ENCODE measurements around the gene LEMD1.

LEMD1 gene

DNA sequence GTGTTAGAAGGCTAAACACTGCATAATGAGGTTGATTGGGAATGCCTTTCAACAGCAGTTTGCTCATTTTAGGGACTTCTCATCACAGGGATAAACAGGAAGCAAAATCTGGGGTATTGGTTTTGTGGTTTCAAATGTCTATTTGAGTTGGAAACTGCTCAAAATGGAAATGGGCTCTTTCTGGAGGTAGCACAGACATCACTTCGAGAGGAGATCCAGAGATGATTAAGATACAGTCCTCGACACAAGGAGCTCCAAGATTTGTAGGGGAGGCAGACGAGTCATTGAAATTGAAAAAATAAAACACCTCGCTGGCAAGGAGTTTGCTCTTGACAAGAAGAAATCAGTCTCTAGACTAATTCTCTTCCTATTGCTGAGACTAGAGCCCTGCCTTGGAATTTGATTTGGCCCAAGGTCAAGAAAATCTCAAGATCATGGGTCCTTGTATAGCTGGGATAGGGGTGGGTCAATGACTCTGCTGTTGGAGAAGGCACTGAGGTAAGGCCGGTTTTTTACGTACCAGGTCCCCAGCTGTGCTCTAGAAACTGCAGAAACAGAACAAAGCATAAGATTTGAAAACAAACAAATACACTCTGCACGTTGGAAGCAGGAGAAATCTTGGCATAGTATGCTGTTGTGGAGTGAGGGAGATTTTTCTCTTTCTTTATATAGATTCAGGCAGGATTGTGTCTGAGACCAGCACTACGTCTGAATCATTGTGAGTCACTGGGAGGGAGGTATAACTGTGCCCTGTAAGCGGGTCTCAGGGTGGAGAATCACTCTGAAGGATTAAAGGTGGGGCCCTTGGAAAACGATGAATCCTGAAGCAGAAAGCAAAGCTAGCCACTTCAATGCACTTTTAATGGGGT, 47.4 kb downstream of the LEMD1 start:
- Histone ChIP-seq H3K4me3 (IDR thresholded peaks at IDR 0.05; ENCODE audit: insufficient read depth, low read depth, low read length) (no peak overlapping the region), H2AFZ (ENCODE audit: low read depth) (no peak overlapping the region), H3K27ac (no peak overlapping the region), H3K9ac (no peak overlapping the region), H3K79me2 (ENCODE audit: insufficient read depth, low read depth) (no peaks in the 10 kb centered on the region), H3K36me3 (ENCODE audit: insufficient read depth) (no peaks in the 10 kb centered on the region), H3K27me3 (ENCODE audit: insufficient read depth, low read depth) (no peaks in the 10 kb centered on the region), H3K4me1 (ENCODE audit: low read depth, poor library complexity, severe bottlenecking) (peaks cover 5% of the 10 kb centered on the region), H4K20me1 (ENCODE audit: insufficient read depth) (no peaks in the 10 kb centered on the region), H3K4me2 (no peak overlapping the region)
- TF ChIP-seq, protein P1, sequence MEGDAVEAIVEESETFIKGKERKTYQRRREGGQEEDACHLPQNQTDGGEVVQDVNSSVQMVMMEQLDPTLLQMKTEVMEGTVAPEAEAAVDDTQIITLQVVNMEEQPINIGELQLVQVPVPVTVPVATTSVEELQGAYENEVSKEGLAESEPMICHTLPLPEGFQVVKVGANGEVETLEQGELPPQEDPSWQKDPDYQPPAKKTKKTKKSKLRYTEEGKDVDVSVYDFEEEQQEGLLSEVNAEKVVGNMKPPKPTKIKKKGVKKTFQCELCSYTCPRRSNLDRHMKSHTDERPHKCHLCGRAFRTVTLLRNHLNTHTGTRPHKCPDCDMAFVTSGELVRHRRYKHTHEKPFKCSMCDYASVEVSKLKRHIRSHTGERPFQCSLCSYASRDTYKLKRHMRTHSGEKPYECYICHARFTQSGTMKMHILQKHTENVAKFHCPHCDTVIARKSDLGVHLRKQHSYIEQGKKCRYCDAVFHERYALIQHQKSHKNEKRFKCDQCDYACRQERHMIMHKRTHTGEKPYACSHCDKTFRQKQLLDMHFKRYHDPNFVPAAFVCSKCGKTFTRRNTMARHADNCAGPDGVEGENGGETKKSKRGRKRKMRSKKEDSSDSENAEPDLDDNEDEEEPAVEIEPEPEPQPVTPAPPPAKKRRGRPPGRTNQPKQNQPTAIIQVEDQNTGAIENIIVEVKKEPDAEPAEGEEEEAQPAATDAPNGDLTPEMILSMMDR (conservative IDR thresholded peaks at IDR 0.05; ENCODE audit: low read depth, low read length) = no peak

DNA sequence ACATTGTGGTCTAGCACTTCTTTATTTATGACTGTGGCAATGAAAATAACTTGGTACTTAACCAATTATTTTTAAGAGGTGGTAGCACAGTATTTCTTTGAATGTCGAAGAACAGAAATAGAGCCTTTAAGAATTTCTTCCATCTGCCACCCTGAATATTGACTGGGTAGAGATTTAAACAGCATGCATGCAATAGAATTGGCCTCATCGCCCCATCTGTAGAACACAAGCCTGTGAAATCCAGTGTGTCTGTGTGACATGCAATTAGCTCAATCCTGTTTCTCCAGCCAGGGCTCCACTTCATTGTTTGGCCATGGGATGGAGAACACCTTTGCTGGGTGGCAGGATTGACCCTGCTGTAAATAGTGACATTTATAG, 48.1 kb downstream of the LEMD1 start:
- Histone ChIP-seq H3K27ac (no peak overlapping the region), H3K9ac (no peak overlapping the region), H3K4me1 (ENCODE audit: low read depth, poor library complexity, severe bottlenecking) (peaks cover 5% of the 10 kb centered on the region), H3K4me2 (no peak overlapping the region), H3K27me3 (ENCODE audit: insufficient read depth, low read depth) (no peaks in the 10 kb centered on the region), H3K36me3 (ENCODE audit: insufficient read depth) (no peaks in the 10 kb centered on the region), H3K4me3 (IDR thresholded peaks at IDR 0.05; ENCODE audit: insufficient read depth, low read depth, low read length) (no peak overlapping the region), H4K20me1 (ENCODE audit: insufficient read depth) (no peaks in the 10 kb centered on the region), H2AFZ (ENCODE audit: low read depth) (no peak overlapping the region), H3K79me2 (ENCODE audit: insufficient read depth, low read depth) (no peaks in the 10 kb centered on the region)
- TF ChIP-seq, protein P1 (conservative IDR thresholded peaks at IDR 0.05; ENCODE audit: low read depth, low read length) = no peak

DNA sequence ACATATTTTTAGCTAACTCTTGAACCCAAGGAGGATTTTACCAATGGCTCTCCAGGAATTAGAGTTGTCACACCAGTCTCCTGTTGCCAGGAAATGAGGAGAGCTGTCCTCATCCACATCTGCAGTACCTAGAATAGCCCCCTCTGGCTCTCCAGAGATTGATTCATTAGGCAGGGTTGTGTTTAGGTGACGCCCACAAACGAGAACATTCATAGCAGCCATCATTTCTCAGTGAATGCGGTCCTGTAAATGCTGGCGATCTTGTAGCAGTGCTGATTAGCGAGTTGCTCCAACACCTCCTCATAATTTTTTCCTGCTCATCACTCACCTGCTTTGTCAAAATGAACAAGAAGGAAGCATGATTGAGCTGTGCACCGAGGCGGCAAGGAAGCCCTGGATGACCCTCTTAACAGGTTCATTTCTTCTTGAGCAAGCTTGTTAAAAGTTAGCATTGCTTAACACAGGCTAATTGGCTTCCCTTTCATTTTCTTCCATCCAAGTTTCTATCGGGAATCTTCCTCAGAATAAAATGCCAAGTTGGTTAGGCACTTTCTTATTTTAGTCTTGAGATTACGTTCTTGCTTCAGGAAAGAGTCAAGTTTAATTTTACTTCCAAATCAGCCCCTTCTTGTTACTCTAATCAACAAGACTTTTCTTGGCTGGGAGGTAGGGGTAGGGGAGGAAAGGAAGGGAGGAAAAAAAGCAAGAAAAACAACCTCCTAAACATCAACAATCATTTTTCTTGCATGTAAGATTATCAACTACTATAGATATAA, 48.6 kb downstream of the LEMD1 start:
- Histone ChIP-seq H3K79me2 (ENCODE audit: insufficient read depth, low read depth) (no peaks in the 10 kb centered on the region), H3K4me3 (IDR thresholded peaks at IDR 0.05; ENCODE audit: insufficient read depth, low read depth, low read length) (no peak overlapping the region), H3K4me1 (ENCODE audit: low read depth, poor library complexity, severe bottlenecking) (peaks cover 5% of the 10 kb centered on the region), H2AFZ (ENCODE audit: low read depth) (no peak overlapping the region), H4K20me1 (ENCODE audit: insufficient read depth) (no peaks in the 10 kb centered on the region), H3K4me2 (no peak overlapping the region), H3K27me3 (ENCODE audit: insufficient read depth, low read depth) (no peaks in the 10 kb centered on the region), H3K9ac (no peak overlapping the region), H3K27ac (no peak overlapping the region), H3K36me3 (ENCODE audit: insufficient read depth) (no peaks in the 10 kb centered on the region)
- TF ChIP-seq, protein P1 (conservative IDR thresholded peaks at IDR 0.05; ENCODE audit: low read depth, low read length) = no peak

DNA sequence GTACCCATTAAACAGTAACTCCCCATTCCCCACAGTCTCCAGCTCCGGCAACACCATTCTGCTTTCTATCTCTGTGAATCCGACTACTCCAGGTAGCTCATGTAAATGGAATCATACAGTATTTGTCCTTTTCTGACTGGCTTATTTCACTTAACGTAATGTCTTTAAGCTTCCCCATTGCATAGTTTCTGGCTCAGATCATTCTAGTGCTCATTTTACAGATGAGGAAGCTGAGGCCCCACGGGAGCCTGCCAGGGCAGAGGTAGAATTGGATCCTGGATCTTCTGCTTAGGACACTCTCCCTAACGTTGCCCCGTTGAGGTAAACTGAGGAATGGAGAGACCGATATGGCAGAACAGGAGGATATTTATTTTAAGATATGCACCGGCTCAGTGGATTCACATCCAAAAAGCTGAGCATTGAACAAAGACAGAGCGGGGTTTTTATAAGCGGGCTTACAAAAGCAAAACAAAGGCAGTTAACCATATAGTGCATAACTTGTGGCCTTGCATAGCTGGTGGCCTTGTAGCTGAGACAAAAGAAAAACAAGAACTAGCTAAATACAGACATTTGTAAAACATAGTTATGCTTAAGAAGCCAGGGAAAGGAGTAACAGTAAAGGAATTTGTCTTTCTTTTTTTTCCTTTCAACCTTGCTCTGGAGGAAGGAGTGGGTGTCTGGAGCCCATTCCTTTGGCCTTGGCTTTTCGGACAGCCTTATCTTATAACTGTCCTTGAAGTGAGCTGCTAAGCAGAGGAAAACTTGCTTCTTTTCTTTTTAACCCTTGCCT, 49.8 kb downstream of the LEMD1 start:
- Histone ChIP-seq H3K79me2 (ENCODE audit: insufficient read depth, low read depth) (no peaks in the 10 kb centered on the region), H3K4me2 (no peak overlapping the region), H2AFZ (ENCODE audit: low read depth) (no peak overlapping the region), H3K4me1 (ENCODE audit: low read depth, poor library complexity, severe bottlenecking) (peaks cover 5% of the 10 kb centered on the region), H3K27ac (no peak overlapping the region), H3K9ac (no peak overlapping the region), H3K27me3 (ENCODE audit: insufficient read depth, low read depth) (no peaks in the 10 kb centered on the region), H4K20me1 (ENCODE audit: insufficient read depth) (no peaks in the 10 kb centered on the region), H3K36me3 (ENCODE audit: insufficient read depth) (no peaks in the 10 kb centered on the region), H3K4me3 (IDR thresholded peaks at IDR 0.05; ENCODE audit: insufficient read depth, low read depth, low read length) (no peak overlapping the region)
- TF ChIP-seq, protein P1 (conservative IDR thresholded peaks at IDR 0.05; ENCODE audit: low read depth, low read length) = no peak

All from KMS-11 (cell line).